ENCODE data around the gene CLK4.

Gene CLK4

GRCh38 chr5:178577376-178577839 is 49.4 kb downstream of the CLK4 start:
- no peaks in the 10 kb centered on the region for H3K4me1 Mint-ChIP-seq

GRCh38 chr5:178576591-178577351 is 50.1 kb downstream of the CLK4 start:
- DNase-seq (ENCODE audit: low spot score in 2 of 2) = no peak
- Mint-ChIP-seq H3K4me3 (no peak overlapping the region), H3K27ac (ENCODE audit: low read depth) (no peak overlapping the region), H3K36me3 (ENCODE audit: insufficient read depth) (no peaks in the 10 kb centered on the region), H3K9me3 (no peaks in the 10 kb centered on the region), H3K4me1 (no peaks in the 10 kb centered on the region), H3K27me3 (peaks cover 43% of the 10 kb centered on the region)
- ATAC-seq (replicated peaks; ENCODE audit: extremely low read depth, poor library complexity, severe bottlenecking) = no peak

More at GRCh38 chr5:178577376-178577839, 49.4 kb downstream of the CLK4 start:
- H3K4me3 Mint-ChIP-seq = no peak overlapping the region
- ATAC-seq (replicated peaks; ENCODE audit: extremely low read depth, poor library complexity, severe bottlenecking) (no peak), DNase-seq (ENCODE audit: low spot score in 2 of 2) (no peak)
- no peaks in the 10 kb centered on the region for H3K9me3 Mint-ChIP-seq
- H3K36me3 Mint-ChIP-seq (ENCODE audit: insufficient read depth) = no peaks in the 10 kb centered on the region
- H3K27me3 Mint-ChIP-seq = peaks cover 40% of the 10 kb centered on the region
- H3K27ac Mint-ChIP-seq (ENCODE audit: low read depth) = no peak overlapping the region

GRCh38 chr5:178573216-178573615 is 53.6 kb downstream of the CLK4 start:
- peaks cover 64% of the 10 kb centered on the region for H3K27me3 Mint-ChIP-seq

GRCh38 chr5:178572617-178573016 is 54.2 kb downstream of the CLK4 start:
- Mint-ChIP-seq H3K27me3 (peaks cover 64% of the 10 kb centered on the region), H3K36me3 (ENCODE audit: insufficient read depth) (no peaks in the 10 kb centered on the region), H3K27ac (ENCODE audit: low read depth) (no peak overlapping the region), H3K9me3 (no peaks in the 10 kb centered on the region), H3K4me1 (no peaks in the 10 kb centered on the region), H3K4me3 (no peak overlapping the region)
- no peak for DNase-seq (ENCODE audit: low spot score in 2 of 2)
- no peak for ATAC-seq (replicated peaks; ENCODE audit: extremely low read depth, poor library complexity, severe bottlenecking)

More at GRCh38 chr5:178573216-178573615, 53.6 kb downstream of the CLK4 start:
- Mint-ChIP-seq H3K9me3 (no peaks in the 10 kb centered on the region), H3K4me3 (no peak overlapping the region), H3K27ac (ENCODE audit: low read depth) (no peak overlapping the region), H3K36me3 (ENCODE audit: insufficient read depth) (no peaks in the 10 kb centered on the region), H3K4me1 (no peaks in the 10 kb centered on the region)
- no peak for DNase-seq (ENCODE audit: low spot score in 2 of 2)
- no peak for ATAC-seq (replicated peaks; ENCODE audit: extremely low read depth, poor library complexity, severe bottlenecking)

- H3K4me1 Mint-ChIP-seq = no peaks in the 10 kb centered on the region
- no peak overlapping the region for H3K27ac Mint-ChIP-seq (ENCODE audit: low read depth)
- H3K4me3 Mint-ChIP-seq = no peak overlapping the region
- no peaks in the 10 kb centered on the region for H3K9me3 Mint-ChIP-seq
- peaks cover 68% of the 10 kb centered on the region for H3K27me3 Mint-ChIP-seq
- H3K36me3 Mint-ChIP-seq (ENCODE audit: insufficient read depth) = no peaks in the 10 kb centered on the region
- no peak for ATAC-seq (replicated peaks; ENCODE audit: extremely low read depth, poor library complexity, severe bottlenecking)
- DNase-seq (ENCODE audit: low spot score in 2 of 2) = no peak
Measured at GRCh38 chr5:178569485-178569884, 57.4 kb downstream of the CLK4 start.

- no peaks in the 10 kb centered on the region for H3K9me3 Mint-ChIP-seq
- no peak overlapping the region for H3K27ac Mint-ChIP-seq (ENCODE audit: low read depth)
- peaks cover 49% of the 10 kb centered on the region for H3K27me3 Mint-ChIP-seq
- ATAC-seq (replicated peaks; ENCODE audit: extremely low read depth, poor library complexity, severe bottlenecking) = no peak
- no peak for DNase-seq (ENCODE audit: low spot score in 2 of 2)
- no peak overlapping the region for H3K4me3 Mint-ChIP-seq
- H3K4me1 Mint-ChIP-seq = no peaks in the 10 kb centered on the region
- H3K36me3 Mint-ChIP-seq (ENCODE audit: insufficient read depth) = no peaks in the 10 kb centered on the region
Measured at GRCh38 chr5:178564811-178565550, 61.9 kb downstream of the CLK4 start.

GRCh38 chr5:178564397-178564796 is 62.5 kb downstream of the CLK4 start:
- ATAC-seq (replicated peaks; ENCODE audit: extremely low read depth, poor library complexity, severe bottlenecking) (no peak), DNase-seq (ENCODE audit: low spot score in 2 of 2) (no peak)
- H3K36me3 Mint-ChIP-seq (ENCODE audit: insufficient read depth) = no peaks in the 10 kb centered on the region
- H3K9me3 Mint-ChIP-seq = no peaks in the 10 kb centered on the region
- H3K4me3 Mint-ChIP-seq = no peak overlapping the region
- H3K27me3 Mint-ChIP-seq = peaks cover 49% of the 10 kb centered on the region
- no peak overlapping the region for H3K27ac Mint-ChIP-seq (ENCODE audit: low read depth)
- no peaks in the 10 kb centered on the region for H3K4me1 Mint-ChIP-seq

GRCh38 chr5:178563621-178564020 is 63.2 kb downstream of the CLK4 start:
- H3K27me3 Mint-ChIP-seq = peaks cover 50% of the 10 kb centered on the region
- ATAC-seq (replicated peaks; ENCODE audit: extremely low read depth, poor library complexity, severe bottlenecking) (no peak), DNase-seq (ENCODE audit: low spot score in 2 of 2) (no peak)
- no peaks in the 10 kb centered on the region for H3K36me3 Mint-ChIP-seq (ENCODE audit: insufficient read depth)
- H3K4me1 Mint-ChIP-seq = no peaks in the 10 kb centered on the region
- H3K4me3 Mint-ChIP-seq = no peak overlapping the region
- no peak overlapping the region for H3K27ac Mint-ChIP-seq (ENCODE audit: low read depth)
- H3K9me3 Mint-ChIP-seq = no peaks in the 10 kb centered on the region

GRCh38 chr5:178561746-178562264 is 65.0 kb downstream of the CLK4 start:
- Mint-ChIP-seq H3K36me3 (ENCODE audit: insufficient read depth) (no peaks in the 10 kb centered on the region), H3K27me3 (peaks cover 59% of the 10 kb centered on the region), H3K4me1 (no peaks in the 10 kb centered on the region), H3K27ac (ENCODE audit: low read depth) (no peak overlapping the region), H3K4me3 (no peak overlapping the region), H3K9me3 (no peaks in the 10 kb centered on the region)
- ATAC-seq (replicated peaks; ENCODE audit: extremely low read depth, poor library complexity, severe bottlenecking) (no peak), DNase-seq (ENCODE audit: low spot score in 2 of 2) (no peak)

- no peaks in the 10 kb centered on the region for H3K4me1 Mint-ChIP-seq
- peaks cover 61% of the 10 kb centered on the region for H3K27me3 Mint-ChIP-seq
- no peak for DNase-seq (ENCODE audit: low spot score in 2 of 2)
- H3K36me3 Mint-ChIP-seq (ENCODE audit: insufficient read depth) = no peaks in the 10 kb centered on the region
- H3K4me3 Mint-ChIP-seq = no peak overlapping the region
- no peak for ATAC-seq (replicated peaks; ENCODE audit: extremely low read depth, poor library complexity, severe bottlenecking)
- no peaks in the 10 kb centered on the region for H3K9me3 Mint-ChIP-seq
- no peak overlapping the region for H3K27ac Mint-ChIP-seq (ENCODE audit: low read depth)
Measured at GRCh38 chr5:178560911-178561310, 65.9 kb downstream of the CLK4 start.

GRCh38 chr5:178557416-178557815 is 69.4 kb downstream of the CLK4 start:
- no peak overlapping the region for H3K27ac Mint-ChIP-seq (ENCODE audit: low read depth)
- H3K4me3 Mint-ChIP-seq = no peak overlapping the region
- H3K36me3 Mint-ChIP-seq (ENCODE audit: insufficient read depth) = no peaks in the 10 kb centered on the region
- H3K4me1 Mint-ChIP-seq = no peaks in the 10 kb centered on the region
- DNase-seq (ENCODE audit: low spot score in 2 of 2) = no peak
- ATAC-seq (replicated peaks; ENCODE audit: extremely low read depth, poor library complexity, severe bottlenecking) = no peak
- H3K9me3 Mint-ChIP-seq = no peaks in the 10 kb centered on the region
- peaks cover 61% of the 10 kb centered on the region for H3K27me3 Mint-ChIP-seq

- ATAC-seq (replicated peaks; ENCODE audit: extremely low read depth, poor library complexity, severe bottlenecking) (no peak), DNase-seq (ENCODE audit: low spot score in 2 of 2) (no peak)
- no peaks in the 10 kb centered on the region for H3K9me3 Mint-ChIP-seq
- H3K27ac Mint-ChIP-seq (ENCODE audit: low read depth) = no peak overlapping the region
- H3K36me3 Mint-ChIP-seq (ENCODE audit: insufficient read depth) = no peaks in the 10 kb centered on the region
- H3K4me1 Mint-ChIP-seq = no peaks in the 10 kb centered on the region
- no peak overlapping the region for H3K4me3 Mint-ChIP-seq
- H3K27me3 Mint-ChIP-seq = peaks cover 61% of the 10 kb centered on the region
Measured at GRCh38 chr5:178555771-178556211, 71.1 kb downstream of the CLK4 start.

- Mint-ChIP-seq H3K4me1 (no peaks in the 10 kb centered on the region), H3K4me3 (no peak overlapping the region), H3K36me3 (ENCODE audit: insufficient read depth) (no peaks in the 10 kb centered on the region), H3K27me3 (peaks cover 55% of the 10 kb centered on the region), H3K9me3 (no peaks in the 10 kb centered on the region), H3K27ac (ENCODE audit: low read depth) (no peak overlapping the region)
- no peak for DNase-seq (ENCODE audit: low spot score in 2 of 2)
- ATAC-seq (replicated peaks; ENCODE audit: extremely low read depth, poor library complexity, severe bottlenecking) = no peak
Measured at GRCh38 chr5:178555005-178555404, 71.8 kb downstream of the CLK4 start.
